Measurements from ENCODE around the gene FAM72B.
A peak's percentile ranks its signal among the peaks of the same experiment; 100 is the strongest.
"Not testable (repeated sequence)": the region's sequence is repeated elsewhere in the genome, so short reads cannot be mapped to it uniquely, and the experiment has no call there.

The FAM72B gene

DNA sequence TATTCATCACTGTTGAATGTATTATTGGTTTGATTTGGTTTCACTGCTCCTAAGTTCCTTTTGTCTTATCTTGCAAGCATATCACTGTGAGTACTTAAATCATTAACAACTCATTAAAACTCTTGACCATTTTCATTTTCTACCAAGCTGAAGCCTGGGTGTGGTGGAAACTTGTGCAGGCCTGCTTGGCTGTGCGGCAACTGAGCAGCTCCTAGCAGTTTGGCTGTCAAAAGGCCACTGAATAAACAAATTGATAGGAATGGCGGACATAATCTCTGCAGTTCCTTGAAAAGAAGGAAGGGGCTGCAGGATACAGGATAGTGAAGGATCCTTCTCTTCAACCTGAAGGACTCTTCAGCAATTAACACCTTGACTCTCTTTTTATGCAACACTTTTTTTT is 26.6 kb upstream of the FAM72B start:
- H3K36me3 ChIP-seq; H3K4me3 ChIP-seq; H3K27ac ChIP-seq; H3K9me3 ChIP-seq (replicated peaks in 1 of 11); H3K9ac ChIP-seq; H3K4me2 ChIP-seq; H3K4me1 ChIP-seq; H3K27me3 ChIP-seq: not testable (repeated sequence)
- H4K20me1 ChIP-seq: peaks cover 0 to 25% (median 0%) of the 10 kb centered on the region in 11 experiments; a peak in 3 of 22 replicates

DNA sequence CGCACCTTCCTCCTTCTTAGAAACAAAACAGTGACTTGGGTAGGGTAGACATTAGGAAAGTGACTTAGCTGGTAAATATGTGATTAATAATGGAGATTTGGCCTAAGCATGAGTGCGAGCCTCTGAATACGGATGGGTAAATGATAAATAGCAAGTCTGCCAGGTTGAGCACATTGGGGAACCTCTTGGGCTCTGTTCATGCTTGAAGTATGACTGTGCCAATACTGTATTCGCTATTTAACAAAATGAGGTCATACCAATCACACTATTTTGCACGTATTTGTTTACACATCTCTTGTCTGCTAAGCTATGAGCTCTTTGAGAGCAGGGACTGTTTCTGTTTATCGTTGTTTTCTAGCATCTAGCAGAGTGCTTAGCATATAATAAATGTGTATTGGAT is 24.2 kb upstream of the FAM72B start:
- H3K36me3 ChIP-seq; H3K4me2 ChIP-seq; H3K27me3 ChIP-seq; H3K9me3 ChIP-seq (replicated peaks in 1 of 11); H3K4me1 ChIP-seq; H3K4me3 ChIP-seq; H3K9ac ChIP-seq; H3K27ac ChIP-seq: not testable (repeated sequence)
- H4K20me1 ChIP-seq: peaks cover 0 to 23% (median 0%) of the 10 kb centered on the region in 11 experiments; a peak in 3 of 22 replicates

DNA sequence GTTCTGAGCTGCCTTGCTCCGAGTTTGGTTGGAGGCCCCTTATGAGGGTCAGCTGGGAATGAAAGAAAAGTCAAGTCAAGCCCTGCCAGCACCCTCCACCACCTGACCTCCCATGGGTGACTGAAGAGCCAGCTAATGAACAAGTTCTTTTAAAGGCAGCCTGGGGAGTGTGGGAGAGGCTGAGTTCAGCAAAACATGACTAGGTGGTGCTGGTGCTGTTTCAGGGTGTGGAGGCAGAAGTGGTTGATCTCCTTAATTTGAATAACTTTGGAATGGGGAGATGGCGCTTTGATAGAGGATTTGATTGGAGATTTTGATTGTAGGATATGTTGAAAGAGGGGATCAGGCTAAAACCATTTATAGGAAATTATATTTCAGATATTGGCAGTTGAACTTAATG is 23.2 kb upstream of the FAM72B start:
- H3K27me3 ChIP-seq; H3K4me3 ChIP-seq; H3K4me1 ChIP-seq; H3K9me3 ChIP-seq (replicated peaks in 1 of 11); H3K9ac ChIP-seq; H3K27ac ChIP-seq; H3K36me3 ChIP-seq; H3K4me2 ChIP-seq: not testable (repeated sequence)
- H4K20me1 ChIP-seq: peaks cover 0 to 22% (median 0%) of the 10 kb centered on the region in 11 experiments; a peak in 3 of 22 replicates

DNA sequence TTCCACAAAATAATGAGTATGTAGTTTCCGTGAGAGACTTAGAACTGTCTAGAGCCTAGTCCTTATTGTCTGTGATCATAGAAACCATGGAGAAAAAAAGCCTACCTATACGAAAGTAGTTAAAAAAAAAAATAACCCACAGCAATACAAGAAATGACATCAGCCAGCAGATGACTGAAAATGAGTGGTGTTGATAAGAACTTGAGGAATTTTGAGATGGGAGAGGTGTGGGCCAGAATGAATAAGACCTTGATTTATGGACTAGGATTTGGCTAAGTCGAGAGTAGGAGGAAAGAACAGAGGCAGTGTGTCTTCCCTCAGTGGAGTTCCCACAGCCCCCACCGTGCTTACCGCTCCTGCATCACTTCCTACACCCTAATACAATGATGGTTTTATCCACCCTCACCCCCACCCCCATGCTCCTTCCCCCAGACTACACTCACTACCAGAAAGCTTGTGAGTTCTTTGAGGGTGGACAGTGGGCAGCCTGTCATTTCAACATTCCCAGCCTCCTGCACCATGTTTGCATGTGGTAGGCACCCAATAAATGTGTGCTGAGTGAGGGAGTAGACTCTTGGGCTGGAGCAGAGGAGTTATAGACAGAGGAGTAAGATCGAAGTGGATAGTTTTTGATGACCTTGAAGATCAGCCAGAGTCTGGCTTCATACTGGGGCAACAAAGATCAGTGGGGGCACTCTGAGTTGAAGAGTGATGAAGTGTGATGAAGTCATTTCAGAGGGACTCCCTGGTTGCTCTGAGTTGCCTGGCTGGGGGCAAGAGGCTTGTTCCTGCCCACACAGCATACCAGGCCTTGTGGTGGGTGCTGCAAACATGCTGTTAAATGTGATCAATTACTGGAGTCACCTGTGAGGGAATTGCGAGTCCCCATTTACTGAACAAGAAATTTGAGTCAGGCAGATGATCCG is 21.9 kb upstream of the FAM72B start:
- not testable (repeated sequence) for H3K27ac ChIP-seq; H3K27me3 ChIP-seq; H3K36me3 ChIP-seq; H3K9ac ChIP-seq; H3K4me2 ChIP-seq; H3K9me3 ChIP-seq (replicated peaks in 1 of 11); H3K4me3 ChIP-seq
- H4K20me1 ChIP-seq: peaks cover 0 to 29% (median 0%) of the 10 kb centered on the region in 11 experiments; a peak in 3 of 22 replicates
- H3K4me1 ChIP-seq: peaks cover 0 to 11% (median 0%) of the 10 kb centered on the region in 10 experiments; a peak in 3 of 20 replicates

DNA sequence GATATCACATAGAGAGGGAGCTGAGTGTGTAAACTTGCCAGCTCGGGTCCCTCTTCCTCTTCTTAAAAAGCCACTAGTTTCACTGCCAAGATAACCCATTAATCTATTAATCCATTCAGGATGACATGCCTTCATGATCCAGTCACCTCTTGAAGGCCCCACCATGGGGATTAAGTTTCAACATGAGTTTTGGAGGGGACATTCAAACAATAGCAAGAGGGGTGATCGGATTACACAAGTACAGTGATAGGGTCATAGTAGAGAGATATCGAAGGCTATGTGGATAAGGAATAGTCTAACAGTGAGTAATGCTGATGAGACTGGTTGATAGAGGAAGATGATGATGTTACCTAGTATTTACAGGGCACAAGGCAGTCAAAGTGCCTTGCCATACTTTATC is 18.8 kb upstream of the FAM72B start:
- H3K9ac ChIP-seq; H3K4me2 ChIP-seq; H3K27ac ChIP-seq; H3K36me3 ChIP-seq; H3K4me3 ChIP-seq; H3K27me3 ChIP-seq; H3K9me3 ChIP-seq (replicated peaks in 1 of 11): not testable (repeated sequence)
- peaks cover 0 to 25% (median 0%) of the 10 kb centered on the region in 11 experiments; a peak in 3 of 22 replicates for H4K20me1 ChIP-seq
- H3K4me1 ChIP-seq: peaks cover 0 to 11% (median 0%) of the 10 kb centered on the region in 10 experiments; a peak in 3 of 20 replicates

DNA sequence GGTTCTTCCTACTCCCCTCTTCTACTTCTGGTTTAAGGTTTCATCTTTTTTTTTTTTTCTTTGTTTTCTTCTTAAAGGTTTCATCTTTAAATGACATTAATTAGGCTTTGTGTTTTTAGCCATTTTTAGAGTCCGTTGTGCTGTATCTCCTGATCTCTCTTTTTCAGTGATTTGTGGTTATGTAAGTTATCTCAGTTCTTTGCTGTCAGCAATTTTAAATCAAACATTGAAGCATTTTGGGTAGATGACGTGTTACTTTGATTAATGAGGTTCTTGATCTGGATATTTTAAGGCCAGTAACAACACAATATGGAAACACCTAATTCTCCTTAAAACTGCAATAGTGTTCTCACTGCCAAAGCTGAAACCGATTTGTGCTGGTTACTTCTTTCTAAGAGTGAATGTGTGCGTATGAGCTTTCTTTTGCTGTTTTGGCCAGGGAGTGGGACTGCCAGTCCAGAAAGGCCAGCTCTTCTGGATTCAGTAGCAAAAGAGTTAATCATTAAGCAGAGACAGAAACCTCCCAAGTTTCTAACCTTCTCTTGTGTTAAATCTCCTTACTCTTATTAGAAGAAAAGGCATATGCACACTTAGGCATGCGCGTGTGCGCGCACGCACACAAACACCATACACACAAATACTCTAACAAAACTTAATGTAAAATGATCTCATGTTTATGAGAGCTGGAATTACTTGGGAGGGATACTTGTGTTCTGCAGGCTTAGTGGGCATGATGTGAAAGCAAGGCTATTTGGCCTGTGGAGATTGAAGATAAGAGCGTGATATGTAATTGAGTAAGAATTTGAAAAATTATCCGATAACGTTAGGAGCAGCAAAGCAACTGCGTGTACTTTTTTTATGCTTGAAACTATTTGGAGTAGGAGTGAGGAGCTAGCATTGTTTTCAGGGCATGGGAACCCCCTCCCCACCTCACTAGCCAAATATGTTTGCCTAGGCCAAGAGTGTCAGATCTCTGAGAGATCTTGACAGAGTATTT is 17.1 kb upstream of the FAM72B start:
- H3K27ac ChIP-seq; H3K9ac ChIP-seq; H3K4me3 ChIP-seq; H3K36me3 ChIP-seq; H3K9me3 ChIP-seq (replicated peaks in 1 of 11); H3K27me3 ChIP-seq: not testable (repeated sequence)
- peaks cover 0 to 11% (median 0%) of the 10 kb centered on the region in 10 experiments; a peak in 3 of 20 replicates for H3K4me1 ChIP-seq
- H3K4me2 ChIP-seq: peak overlapping the region in 2 of 11 experiments; percentile 44 to 60; a peak in 4 of 22 replicates
- peaks cover 0 to 17% (median 0%) of the 10 kb centered on the region in 11 experiments; a peak in 2 of 22 replicates for H4K20me1 ChIP-seq

DNA sequence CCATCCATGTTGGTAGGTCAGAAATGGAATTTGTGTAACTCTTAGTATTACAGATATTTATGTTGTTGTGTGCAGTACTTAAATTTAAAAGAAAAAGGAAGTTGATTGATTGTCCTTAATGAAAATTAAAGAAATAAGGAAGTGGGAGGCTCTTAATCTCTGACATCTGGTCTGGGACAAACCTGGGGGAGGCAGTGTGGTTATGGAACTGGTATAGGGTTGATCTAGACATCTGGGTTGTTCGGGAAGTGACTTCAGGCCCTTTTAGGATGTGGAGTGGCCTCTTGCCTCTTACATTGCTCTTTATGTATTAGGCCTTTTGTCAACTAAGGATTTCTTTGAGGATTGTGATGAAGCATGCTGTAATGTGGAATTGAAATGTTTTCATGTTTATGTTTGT is 16.1 kb upstream of the FAM72B start:
- Histone ChIP-seq H3K4me1 (peaks cover 0 to 11% (median 0%) of the 10 kb centered on the region in 10 experiments; a peak in 3 of 20 replicates), H4K20me1 (peaks cover 0 to 15% (median 0%) of the 10 kb centered on the region in 11 experiments; a peak in 2 of 22 replicates)
- H3K36me3 ChIP-seq; H3K9me3 ChIP-seq (replicated peaks in 1 of 11); H3K4me2 ChIP-seq; H3K4me3 ChIP-seq; H3K27me3 ChIP-seq; H3K27ac ChIP-seq; H3K9ac ChIP-seq: not testable (repeated sequence)

DNA sequence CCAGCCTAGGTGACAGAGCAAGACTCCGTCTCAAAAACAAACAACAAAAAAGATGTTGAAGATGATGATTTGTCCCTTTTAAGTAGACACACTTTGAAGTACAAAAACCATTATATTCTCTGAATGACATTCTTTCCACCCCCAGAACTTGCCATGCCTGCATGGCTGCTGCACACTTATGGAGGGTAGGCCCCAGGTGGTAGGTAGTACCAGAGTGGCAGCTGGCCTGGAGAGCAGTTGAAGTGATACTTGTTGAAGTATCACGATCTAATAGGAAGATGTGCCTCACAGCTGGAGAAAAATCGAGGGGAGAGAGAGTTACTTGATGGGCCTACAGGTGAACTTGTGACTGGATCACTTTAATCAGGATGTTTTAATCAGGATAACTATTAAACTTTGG is 15.6 kb upstream of the FAM72B start:
- not testable (repeated sequence) for H3K4me3 ChIP-seq; H3K27me3 ChIP-seq; H3K27ac ChIP-seq; H3K9me3 ChIP-seq (replicated peaks in 1 of 11); H3K36me3 ChIP-seq; H3K4me2 ChIP-seq; H3K9ac ChIP-seq
- peaks cover 0 to 11% (median 0%) of the 10 kb centered on the region in 10 experiments; a peak in 3 of 20 replicates for H3K4me1 ChIP-seq
- H4K20me1 ChIP-seq: peaks cover 0 to 15% (median 0%) of the 10 kb centered on the region in 11 experiments; a peak in 2 of 22 replicates

DNA sequence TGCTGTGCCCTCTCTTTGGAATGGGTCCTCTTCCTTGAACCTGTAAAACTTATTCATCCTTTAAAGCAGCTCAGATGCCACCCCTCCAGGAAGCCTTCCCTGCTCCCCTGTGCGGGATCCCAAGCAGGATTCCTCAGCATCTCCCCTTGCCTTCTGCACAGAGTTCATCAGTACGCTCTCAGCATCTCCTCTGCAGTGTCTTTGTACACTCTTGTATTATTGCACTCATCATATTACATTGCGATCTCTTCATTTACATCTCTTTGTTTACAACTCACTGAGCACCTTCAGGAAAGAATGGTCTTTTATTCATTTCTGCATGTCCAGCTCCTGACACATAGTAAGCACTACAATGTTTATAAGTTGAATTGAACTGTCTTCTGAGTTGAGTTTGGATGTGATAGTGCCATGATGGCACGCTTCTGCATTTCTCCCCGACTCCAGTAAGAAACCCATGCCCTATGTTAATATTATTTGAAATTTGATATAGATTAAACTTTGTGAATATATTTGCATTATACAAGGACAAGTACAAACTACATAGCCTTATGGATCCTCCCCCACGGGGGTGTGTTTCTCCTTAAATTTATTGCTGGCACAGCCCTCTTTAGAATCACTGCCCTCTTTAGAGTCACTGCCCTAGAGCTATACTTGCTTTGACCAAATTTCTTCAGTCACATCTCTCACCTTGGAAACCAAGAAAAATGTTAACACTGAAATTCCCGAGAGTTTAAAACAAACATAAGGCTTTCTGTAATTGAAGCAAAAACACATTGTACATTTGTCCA is 13.1 kb upstream of the FAM72B start:
- peaks cover 0 to 17% (median 0%) of the 10 kb centered on the region in 11 experiments; a peak in 2 of 22 replicates for H4K20me1 ChIP-seq

DNA sequence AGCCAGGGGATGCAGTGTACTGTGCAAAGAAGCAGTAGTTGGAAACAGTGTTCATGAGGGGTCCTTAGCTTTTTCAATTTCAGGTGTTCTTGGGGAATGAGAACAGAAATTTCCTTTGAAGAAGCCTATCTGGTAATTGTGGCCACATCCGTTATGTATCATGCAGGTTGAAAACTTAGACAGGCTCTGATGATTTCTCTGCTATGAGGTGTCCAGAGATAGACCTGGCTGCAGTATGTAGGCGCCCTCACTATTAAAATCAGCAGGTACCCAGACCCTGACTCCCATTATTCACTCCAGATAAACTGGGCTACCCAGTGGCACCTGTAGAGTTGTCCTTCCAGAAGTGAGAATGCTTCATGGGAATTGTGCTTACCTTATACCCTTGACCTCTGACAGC is 8.4 kb upstream of the FAM72B start:
- not testable (repeated sequence) for H3K4me3 ChIP-seq, H3K4me1 ChIP-seq

More for the DNA sequence above, 13.1 kb upstream of the FAM72B start:
- H3K27ac ChIP-seq; H3K27me3 ChIP-seq; H3K4me2 ChIP-seq; H3K36me3 ChIP-seq; H3K4me3 ChIP-seq; H3K9me3 ChIP-seq (replicated peaks in 1 of 11); H3K9ac ChIP-seq: not testable (repeated sequence)
- H3K4me1 ChIP-seq: peaks cover 0 to 11% (median 0%) of the 10 kb centered on the region in 10 experiments; a peak in 3 of 20 replicates

DNA sequence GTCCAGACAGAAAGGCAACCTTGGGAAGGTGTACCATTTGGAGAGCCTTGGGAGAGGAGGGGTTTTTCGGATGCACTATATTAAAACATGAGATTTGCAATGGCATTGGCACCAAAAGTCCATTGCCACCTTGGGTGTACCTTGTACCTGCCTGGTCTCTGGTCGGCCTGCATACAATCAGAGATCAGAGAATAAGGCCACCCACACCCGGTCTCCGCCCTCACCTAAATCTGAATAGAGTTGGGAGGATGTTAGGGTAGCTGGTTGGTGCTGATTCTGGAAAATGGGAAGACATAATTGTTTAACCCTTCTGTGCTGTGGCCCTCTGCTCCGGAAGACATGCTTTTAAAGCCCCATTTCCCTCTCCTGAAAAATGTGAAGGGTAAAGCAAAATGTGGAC is 3.8 kb upstream of the FAM72B start:
- not testable (repeated sequence) for H3K27ac ChIP-seq; H3K4me1 ChIP-seq; H3K36me3 ChIP-seq; H3K9me3 ChIP-seq (replicated peaks in 1 of 11); H3K27me3 ChIP-seq
- Histone ChIP-seq H4K20me1 (peaks cover 0 to 10% (median 0%) of the 10 kb centered on the region in 11 experiments; a peak in 5 of 22 replicates), H3K4me2 (peak overlapping the region; percentile 68 to 83 (median 76)), H3K9ac (peak overlapping the region in 6 of 11 experiments; percentile 26 to 73 (median 53); a peak in 7 of 22 replicates), H3K4me3 (peak overlapping the region; percentile 45 to 65 (median 58); a peak in 19 of 20 replicates)

More for the DNA sequence above, 8.4 kb upstream of the FAM72B start:
- Histone ChIP-seq H3K4me2 (0 out of 22 replicates have a peak overlapping the region, but pooled peaks of 1 of the 11 experiments have one; percentile 11), H4K20me1 (peaks cover 0 to 14% (median 3%) of the 10 kb centered on the region in 11 experiments; a peak in 5 of 22 replicates)
- not testable (repeated sequence) for H3K9me3 ChIP-seq (replicated peaks in 1 of 11); H3K9ac ChIP-seq; H3K36me3 ChIP-seq; H3K27me3 ChIP-seq; H3K27ac ChIP-seq

DNA sequence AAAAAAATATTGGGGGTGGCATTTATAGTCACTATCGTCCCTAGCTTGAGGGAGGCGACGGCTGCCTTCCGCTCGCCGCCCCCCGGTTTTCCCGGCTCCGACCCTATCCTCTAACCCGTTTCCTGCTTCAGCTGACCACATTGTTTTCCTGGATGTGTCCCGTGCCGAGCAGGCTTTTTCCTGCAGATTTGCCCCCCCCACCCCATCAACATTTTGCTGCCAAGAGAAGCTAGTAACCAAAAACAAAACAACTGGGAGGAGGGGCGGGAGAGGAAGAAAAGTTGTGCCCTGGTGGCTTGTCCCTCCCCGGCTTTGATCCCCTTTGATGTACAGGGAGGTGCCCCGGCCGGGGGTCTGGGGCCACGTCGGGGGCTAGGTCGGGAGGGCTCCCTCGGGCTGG is 2.1 kb upstream of the FAM72B start:
- Histone ChIP-seq H3K27ac (0 out of 22 replicates have a peak overlapping the region, but pooled peaks of 1 of the 11 experiments have one; percentile 35), H3K4me3 (peak overlapping the region in 7 of 10 experiments; percentile 39 to 61 (median 47); a peak in 9 of 20 replicates), H3K9ac (peak overlapping the region in 1 of 11 experiments; percentile 48; a peak in 1 of 22 replicates)
- not testable (repeated sequence) for H3K27me3 ChIP-seq; H4K20me1 ChIP-seq; H3K36me3 ChIP-seq; H3K4me1 ChIP-seq; H3K4me2 ChIP-seq; H3K9me3 ChIP-seq (replicated peaks in 1 of 11)

Measured in BLaER1 treated with 17β-estradiol and CSF1 and Interleukin-3, amounts not matched to agents 10 nM and 100 nM (cell line).